Lower leg skin (tissue), 4 donors: ENCODE measurements around the gene ASS1. TPM values are rescaled to one million over a fixed set of nuclear protein-coding genes. Genes with fewer than 3 reads are reported as not detected.

Source experiments
- DNase-seq, 2 donors: peaks; one replicate each; pipeline ENCODE4 v3.0.0-alpha.2; 2019; ENCODE audit warnings: low spot score in 2 of 2
- H3K4me3 ChIP-seq: fragments of 200-600 bp; sonication (generic); 2 replicates; pipeline ENCODE4 v1.5.1; 2017; ENCODE audit warnings: mild to moderate bottlenecking, low read depth; ENCODE audit not compliant: poor library complexity, severe bottlenecking
- CTCF ChIP-seq, 3 donors: fragments of 450-650 bp; IDR thresholded peaks; one replicate each; pipeline ENCODE4 v1.5.1; 2016; ENCODE audit warnings: antibody characterized with exemption in 3 of 3, mild to moderate bottlenecking in 3 of 3, moderate library complexity in 2 of 3
- POLR2A ChIP-seq, 2 donors: fragments of 450-650 bp; IDR thresholded peaks; one replicate each; pipeline ENCODE4 v1.6.1; 2016 to 2017; ENCODE audit warnings: antibody characterized with exemption in 2 of 2, mild to moderate bottlenecking in 1 of 2, moderate library complexity in 1 of 2
- WGBS, 2 donors: methylation state at CpG; one replicate each; pipeline ENCODE4 v1.1.5; 2018; 5-methylcytosine and 5-hydroxymethylcytosine counted together
- intact Hi-C: fragments of 100-400 bp; cut with DNase I; formaldehyde crosslinking; loops from one replicate; pipeline ENCODE4 v1.15.0; 2023; ENCODE audit warnings: low total_unique reads
- total RNA-seq, 4 donors: library from RNA; depleted of rRNA; stranded (reverse); fragments of >200 nt; gene quantifications; one replicate each; pipeline ENCODE4 v1.1.0, GENCODE V29; 2016

ASS1 gene
- total RNA-seq, 4 donors from 2014 or later: 98.7 to 104 (median 103) TPM

- TF ChIP-seq CTCF (IDR thresholded peaks at IDR 0.05): no peak
- no peak for TF ChIP-seq POLR2A (IDR thresholded peaks at IDR 0.05)
- H3K4me3 ChIP-seq: no peak overlapping the region
- intact Hi-C loops: no loop called here
- WGBS, 2 donors: 89 to 90% methylated on average over 7 to 18 of the region's 18 CpGs
- peak in 1 of 2 donors; percentile 82 for DNase-seq
These were observed 14.5 kb upstream of the ASS1 start for GRCh38 chr9:130430232-130430631.

- intact Hi-C loops: no loop called here
- 52 to 93% methylated on average over 7 to 22 of the region's 22 CpGs for WGBS, 2 donors
- DNase-seq: no peak
- H3K4me3 ChIP-seq: no peak overlapping the region
- TF ChIP-seq POLR2A (IDR thresholded peaks at IDR 0.05) (no peak), CTCF (IDR thresholded peaks at IDR 0.05) (no peak)
These were observed 13.8 kb upstream of the ASS1 start for GRCh38 chr9:130430734-130431535.

GRCh38 chr9:130431536-130432303 lies 13.0 kb upstream of the ASS1 start:
- intact Hi-C loops: no loop called here
- WGBS, 2 donors: 55 to 64% methylated on average over 12 to 17 of the region's 17 CpGs
- TF ChIP-seq CTCF (IDR thresholded peaks at IDR 0.05) (no peak), POLR2A (IDR thresholded peaks at IDR 0.05) (no peak)
- H3K4me3 ChIP-seq: no peak overlapping the region
- DNase-seq: no peak

- intact Hi-C loops: no loop called here
- no peak for TF ChIP-seq CTCF (IDR thresholded peaks at IDR 0.05)
- TF ChIP-seq POLR2A (IDR thresholded peaks at IDR 0.05): no peak
- WGBS, 2 donors: 30 to 35% methylated on average over 11 of the region's 11 CpGs
- no peak overlapping the region for H3K4me3 ChIP-seq
- no peak for DNase-seq
These were observed 12.4 kb upstream of the ASS1 start for GRCh38 chr9:130432362-130432761.

GRCh38 chr9:130432796-130433167 lies 12.0 kb upstream of the ASS1 start:
- H3K4me3 ChIP-seq: no peak overlapping the region
- 56 to 63% methylated on average over 10 to 16 of the region's 16 CpGs for WGBS, 2 donors
- DNase-seq: no peak
- TF ChIP-seq CTCF (IDR thresholded peaks at IDR 0.05) (no peak), POLR2A (IDR thresholded peaks at IDR 0.05) (no peak)
- intact Hi-C loops: no loop called here
